Calu3 (cell line): ENCODE results near the gene CROCC2. TPM values are rescaled to one million over a fixed set of nuclear protein-coding genes. Genes with fewer than 3 reads are reported as not detected.

Source experiments
- BruUV-seq: library from RNA; stranded (reverse); fragments of 400-500 nt; replicated peaks from 2 replicates; lab custom pipeline; 2021; lab: Mats Ljungman, UMichigan
- CTCF ChIA-PET: fragments of 300-600 bp; sonication (Branson Sonifier 250); formaldehyde crosslinking; loops from one replicate; lab custom pipeline; 2022; ENCODE audit warnings: antibody characterized with exemption; lab: Charles Lee
- DNase-seq: peaks from one replicate; pipeline ENCODE4 v3.0.0; 2022
- H3K27ac Mint-ChIP-seq: one replicate; pipeline ENCODE4 v1.8.0; 2022; ENCODE audit warnings: mixed read lengths; ENCODE audit not compliant: unreplicated experiment
- H3K27me3 Mint-ChIP-seq: one replicate; pipeline ENCODE4 v1.8.0; 2022; ENCODE audit warnings: mixed read lengths; ENCODE audit not compliant: unreplicated experiment
- H3K36me3 Mint-ChIP-seq: one replicate; pipeline ENCODE4 v1.8.0; 2022; ENCODE audit warnings: mild to moderate bottlenecking, moderate library complexity, mixed read lengths; ENCODE audit not compliant: insufficient read depth, unreplicated experiment
- H3K4me1 Mint-ChIP-seq: one replicate; pipeline ENCODE4 v1.8.0; 2022; ENCODE audit warnings: mild to moderate bottlenecking, low read depth, mixed read lengths; ENCODE audit not compliant: unreplicated experiment
- H3K4me3 Mint-ChIP-seq: one replicate; pipeline ENCODE4 v1.8.0; 2022; ENCODE audit warnings: mild to moderate bottlenecking, low read depth, moderate library complexity, mixed read lengths; ENCODE audit not compliant: unreplicated experiment
- H3K9me3 Mint-ChIP-seq: one replicate; pipeline ENCODE4 v1.8.0; 2022; ENCODE audit warnings: low read depth, mixed read lengths; ENCODE audit not compliant: unreplicated experiment
- CTCF ChIP-seq: fragments of 200-600 bp; IDR thresholded peaks from one replicate; pipeline ENCODE4 v1.8.0; 2022; ENCODE audit warnings: antibody characterized with exemption; ENCODE audit not compliant: unreplicated experiment
- intact Hi-C: fragments of 100-400 bp; cut with micrococcal nuclease; formaldehyde crosslinking; loops from one replicate; pipeline ENCODE4 v1.10.0; 2022; ENCODE audit not compliant: unreplicated experiment
- total RNA-seq: library from RNA; stranded (reverse); gene quantifications from 2 replicates; pipeline ENCODE4 v1.2.3, GENCODE V29; 2022

The CROCC2 gene
- total RNA-seq, 1 experiment from 2014 or later = not detected

- CTCF ChIA-PET = interaction anchor here (0.6 kb wide), 1 partner anchor 104 kb away, joined by 3 read pairs; no protein-coding TSS in a partner anchor
- Mint-ChIP-seq H3K36me3 (peaks cover 12% of the 10 kb centered on the region), H3K4me3 (no peak overlapping the region), H3K4me1 (peaks cover 14% of the 10 kb centered on the region), H3K27me3 (peaks cover 4% of the 10 kb centered on the region), H3K27ac (no peak overlapping the region), H3K9me3 (no peaks in the 10 kb centered on the region)
- no peak for TF ChIP-seq CTCF
- DNase-seq = no peak
- BruUV-seq = no TSS peak
- intact Hi-C loops = no loop called here
These were observed 28.4 kb upstream of the CROCC2 start for GRCh38 chr2:240877460-240878340.

GRCh38 chr2:240878341-240878936 is 27.7 kb upstream of the CROCC2 start:
- Mint-ChIP-seq H3K9me3 (no peaks in the 10 kb centered on the region), H3K27ac (no peak overlapping the region), H3K36me3 (peaks cover 12% of the 10 kb centered on the region), H3K4me1 (peaks cover 14% of the 10 kb centered on the region), H3K27me3 (peaks cover 7% of the 10 kb centered on the region), H3K4me3 (no peak overlapping the region)
- no peak for TF ChIP-seq CTCF
- CTCF ChIA-PET = interaction anchor here (0.6 kb wide), 1 partner anchor 103 kb away, joined by 3 read pairs; no protein-coding TSS in a partner anchor
- intact Hi-C loops = no loop called here
- no peak for DNase-seq
- no TSS peak for BruUV-seq

- no peak for DNase-seq
- BruUV-seq = no TSS peak
- H3K4me1 Mint-ChIP-seq = peaks cover 13% of the 10 kb centered on the region
- no peak for TF ChIP-seq CTCF
- H3K27me3 Mint-ChIP-seq = peaks cover 13% of the 10 kb centered on the region
- H3K36me3 Mint-ChIP-seq = peaks cover 12% of the 10 kb centered on the region
- H3K27ac Mint-ChIP-seq = no peak overlapping the region
- no peak overlapping the region for H3K4me3 Mint-ChIP-seq
- intact Hi-C loops = no loop called here
- H3K9me3 Mint-ChIP-seq = no peaks in the 10 kb centered on the region
- CTCF ChIA-PET = no interaction called here
These were observed 27.0 kb upstream of the CROCC2 start for GRCh38 chr2:240879105-240879504.

GRCh38 chr2:240881913-240882312 is 24.2 kb upstream of the CROCC2 start:
- Mint-ChIP-seq H3K4me1 (peaks cover under 1% of the 10 kb centered on the region), H3K27ac (no peak overlapping the region), H3K27me3 (peaks cover 23% of the 10 kb centered on the region), H3K9me3 (no peaks in the 10 kb centered on the region), H3K36me3 (no peaks in the 10 kb centered on the region), H3K4me3 (no peak overlapping the region)
- CTCF ChIA-PET = no interaction called here
- no TSS peak for BruUV-seq
- intact Hi-C loops = no loop called here
- no peak for DNase-seq
- TF ChIP-seq CTCF = no peak
